ENCODE data around the gene ACTN1.

Gene ACTN1

GRCh38 chr14:68968721-68969120, 10.4 kb downstream of the ACTN1 start:
- FAIRE-seq: no peak

- no peak for FAIRE-seq
Observed at GRCh38 chr14:68968051-68968450, 11.1 kb downstream of the ACTN1 start.

GRCh38 chr14:68967459-68967940, 11.6 kb downstream of the ACTN1 start:
- no peak for FAIRE-seq

GRCh38 chr14:68966872-68967301, 12.2 kb downstream of the ACTN1 start:
- FAIRE-seq: no peak

GRCh38 chr14:68965261-68965761, 13.8 kb downstream of the ACTN1 start:
- FAIRE-seq: no peak

GRCh38 chr14:68964300-68965093, 14.6 kb downstream of the ACTN1 start:
- FAIRE-seq: no peak

GRCh38 chr14:68962681-68963080, 16.4 kb downstream of the ACTN1 start:
- no peak for FAIRE-seq

GRCh38 chr14:68961781-68962584, 17.1 kb downstream of the ACTN1 start:
- FAIRE-seq: no peak

- no peak for FAIRE-seq
Observed at GRCh38 chr14:68961361-68961760, 17.7 kb downstream of the ACTN1 start.

GRCh38 chr14:68960123-68960522, 19.0 kb downstream of the ACTN1 start:
- FAIRE-seq: no peak

- no peak for FAIRE-seq
Observed at GRCh38 chr14:68959035-68959434, 20.1 kb downstream of the ACTN1 start.

GRCh38 chr14:68958553-68958952, 20.5 kb downstream of the ACTN1 start:
- no peak for FAIRE-seq

- FAIRE-seq: no peak
Observed at GRCh38 chr14:68957775-68958174, 21.3 kb downstream of the ACTN1 start.

GRCh38 chr14:68956724-68957123, 22.4 kb downstream of the ACTN1 start:
- no peak for FAIRE-seq

GRCh38 chr14:68955851-68956179, 23.3 kb downstream of the ACTN1 start:
- no peak for FAIRE-seq

GRCh38 chr14:68955164-68955850, 23.8 kb downstream of the ACTN1 start:
- FAIRE-seq: no peak

- FAIRE-seq: no peak
Observed at GRCh38 chr14:68953196-68953555, 25.9 kb downstream of the ACTN1 start.

GRCh38 chr14:68952531-68953195, 26.4 kb downstream of the ACTN1 start:
- no peak for FAIRE-seq

GRCh38 chr14:68951800-68952530, 27.1 kb downstream of the ACTN1 start:
- no peak for FAIRE-seq

- no peak for FAIRE-seq
Observed at GRCh38 chr14:68951035-68951797, 27.9 kb downstream of the ACTN1 start.

- no peak for FAIRE-seq
Observed at GRCh38 chr14:68950111-68950510, 29.0 kb downstream of the ACTN1 start.
